Measurements from ENCODE around the gene ABCA7. TPM values are rescaled to one million over a fixed set of nuclear protein-coding genes. Genes with fewer than 3 reads are reported as not detected.

The ABCA7 gene, protein sequence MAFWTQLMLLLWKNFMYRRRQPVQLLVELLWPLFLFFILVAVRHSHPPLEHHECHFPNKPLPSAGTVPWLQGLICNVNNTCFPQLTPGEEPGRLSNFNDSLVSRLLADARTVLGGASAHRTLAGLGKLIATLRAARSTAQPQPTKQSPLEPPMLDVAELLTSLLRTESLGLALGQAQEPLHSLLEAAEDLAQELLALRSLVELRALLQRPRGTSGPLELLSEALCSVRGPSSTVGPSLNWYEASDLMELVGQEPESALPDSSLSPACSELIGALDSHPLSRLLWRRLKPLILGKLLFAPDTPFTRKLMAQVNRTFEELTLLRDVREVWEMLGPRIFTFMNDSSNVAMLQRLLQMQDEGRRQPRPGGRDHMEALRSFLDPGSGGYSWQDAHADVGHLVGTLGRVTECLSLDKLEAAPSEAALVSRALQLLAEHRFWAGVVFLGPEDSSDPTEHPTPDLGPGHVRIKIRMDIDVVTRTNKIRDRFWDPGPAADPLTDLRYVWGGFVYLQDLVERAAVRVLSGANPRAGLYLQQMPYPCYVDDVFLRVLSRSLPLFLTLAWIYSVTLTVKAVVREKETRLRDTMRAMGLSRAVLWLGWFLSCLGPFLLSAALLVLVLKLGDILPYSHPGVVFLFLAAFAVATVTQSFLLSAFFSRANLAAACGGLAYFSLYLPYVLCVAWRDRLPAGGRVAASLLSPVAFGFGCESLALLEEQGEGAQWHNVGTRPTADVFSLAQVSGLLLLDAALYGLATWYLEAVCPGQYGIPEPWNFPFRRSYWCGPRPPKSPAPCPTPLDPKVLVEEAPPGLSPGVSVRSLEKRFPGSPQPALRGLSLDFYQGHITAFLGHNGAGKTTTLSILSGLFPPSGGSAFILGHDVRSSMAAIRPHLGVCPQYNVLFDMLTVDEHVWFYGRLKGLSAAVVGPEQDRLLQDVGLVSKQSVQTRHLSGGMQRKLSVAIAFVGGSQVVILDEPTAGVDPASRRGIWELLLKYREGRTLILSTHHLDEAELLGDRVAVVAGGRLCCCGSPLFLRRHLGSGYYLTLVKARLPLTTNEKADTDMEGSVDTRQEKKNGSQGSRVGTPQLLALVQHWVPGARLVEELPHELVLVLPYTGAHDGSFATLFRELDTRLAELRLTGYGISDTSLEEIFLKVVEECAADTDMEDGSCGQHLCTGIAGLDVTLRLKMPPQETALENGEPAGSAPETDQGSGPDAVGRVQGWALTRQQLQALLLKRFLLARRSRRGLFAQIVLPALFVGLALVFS (N-terminal part only)
- total RNA-seq (ENCODE audit: unreplicated experiment), result 110 TPM
- long read RNA-seq, partial matches to known transcripts, result 8 of 10 reads
- long read RNA-seq, other reads (novel, unspliced or antisense), result 2 of 10 reads

DNA sequence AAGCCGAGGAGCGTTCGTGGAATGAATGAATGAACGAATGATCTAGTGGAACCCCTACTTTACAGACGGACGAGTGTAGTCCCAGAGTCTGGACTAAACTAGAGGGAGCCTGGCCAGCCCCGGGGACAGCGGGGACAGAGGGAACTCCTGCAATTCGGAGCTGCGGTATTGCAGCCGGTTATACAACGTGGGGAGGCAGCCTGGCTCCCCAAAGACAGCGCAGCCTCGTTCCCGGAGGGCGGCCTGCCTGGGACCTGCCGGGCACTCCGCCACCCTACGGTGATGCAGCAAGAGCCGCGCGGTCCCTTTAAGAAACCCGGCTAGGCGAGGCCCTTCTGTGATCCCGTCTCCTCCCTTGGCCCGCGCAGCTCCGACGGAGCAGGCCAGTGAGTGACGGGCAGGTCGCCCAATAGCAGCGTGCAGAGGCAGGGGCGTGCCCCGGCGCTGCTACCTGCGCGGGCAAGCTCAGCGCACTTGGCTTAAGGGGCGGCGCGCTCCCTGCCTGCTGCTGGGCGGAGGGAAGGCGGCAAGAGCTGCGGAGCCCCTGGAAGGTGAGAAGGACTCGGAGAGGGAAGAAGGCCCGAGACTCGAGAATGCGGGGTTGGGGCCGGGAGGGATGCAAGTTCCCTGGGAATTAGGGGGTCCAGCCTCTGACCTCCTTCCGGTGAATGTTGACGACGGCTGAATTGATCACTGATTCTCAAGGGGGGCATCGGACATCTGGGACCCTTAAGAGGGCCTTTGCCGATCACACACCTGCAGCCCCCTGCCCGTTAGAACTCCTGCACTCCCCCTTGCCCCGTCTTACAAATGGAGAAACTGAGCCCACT, at the start of gene ABCA7:
ABCA7 (plus strand) TSS at position 462 of the 830 bp plus-strand sequence. CDS start 1,255 bp downstream, outside the sequence.
- peak within 1 kb of the TSS; percentile 96 for H3K4me3 Mint-ChIP-seq (ENCODE audit: unreplicated experiment)
- no peaks in the 10 kb centered on the region for H3K36me3 Mint-ChIP-seq (ENCODE audit: unreplicated experiment)
- peak; percentile 100 for DNase-seq
- TF ChIP-seq, protein P1, sequence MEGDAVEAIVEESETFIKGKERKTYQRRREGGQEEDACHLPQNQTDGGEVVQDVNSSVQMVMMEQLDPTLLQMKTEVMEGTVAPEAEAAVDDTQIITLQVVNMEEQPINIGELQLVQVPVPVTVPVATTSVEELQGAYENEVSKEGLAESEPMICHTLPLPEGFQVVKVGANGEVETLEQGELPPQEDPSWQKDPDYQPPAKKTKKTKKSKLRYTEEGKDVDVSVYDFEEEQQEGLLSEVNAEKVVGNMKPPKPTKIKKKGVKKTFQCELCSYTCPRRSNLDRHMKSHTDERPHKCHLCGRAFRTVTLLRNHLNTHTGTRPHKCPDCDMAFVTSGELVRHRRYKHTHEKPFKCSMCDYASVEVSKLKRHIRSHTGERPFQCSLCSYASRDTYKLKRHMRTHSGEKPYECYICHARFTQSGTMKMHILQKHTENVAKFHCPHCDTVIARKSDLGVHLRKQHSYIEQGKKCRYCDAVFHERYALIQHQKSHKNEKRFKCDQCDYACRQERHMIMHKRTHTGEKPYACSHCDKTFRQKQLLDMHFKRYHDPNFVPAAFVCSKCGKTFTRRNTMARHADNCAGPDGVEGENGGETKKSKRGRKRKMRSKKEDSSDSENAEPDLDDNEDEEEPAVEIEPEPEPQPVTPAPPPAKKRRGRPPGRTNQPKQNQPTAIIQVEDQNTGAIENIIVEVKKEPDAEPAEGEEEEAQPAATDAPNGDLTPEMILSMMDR (IDR thresholded peaks at IDR 0.05; ENCODE audit: partially characterized antibody, unreplicated experiment), result no peak
- peaks cover 6% of the 10 kb centered on the region for H3K9me3 Mint-ChIP-seq (ENCODE audit: unreplicated experiment)
- H3K27me3 Mint-ChIP-seq (ENCODE audit: unreplicated experiment), result peaks cover 6% of the 10 kb centered on the region
- peak within 1 kb of the TSS; percentile 91 for H3K27ac Mint-ChIP-seq (ENCODE audit: unreplicated experiment)
- H3K4me1 Mint-ChIP-seq (ENCODE audit: low read depth, unreplicated experiment), result peaks cover 3% of the 10 kb centered on the region

DNA sequence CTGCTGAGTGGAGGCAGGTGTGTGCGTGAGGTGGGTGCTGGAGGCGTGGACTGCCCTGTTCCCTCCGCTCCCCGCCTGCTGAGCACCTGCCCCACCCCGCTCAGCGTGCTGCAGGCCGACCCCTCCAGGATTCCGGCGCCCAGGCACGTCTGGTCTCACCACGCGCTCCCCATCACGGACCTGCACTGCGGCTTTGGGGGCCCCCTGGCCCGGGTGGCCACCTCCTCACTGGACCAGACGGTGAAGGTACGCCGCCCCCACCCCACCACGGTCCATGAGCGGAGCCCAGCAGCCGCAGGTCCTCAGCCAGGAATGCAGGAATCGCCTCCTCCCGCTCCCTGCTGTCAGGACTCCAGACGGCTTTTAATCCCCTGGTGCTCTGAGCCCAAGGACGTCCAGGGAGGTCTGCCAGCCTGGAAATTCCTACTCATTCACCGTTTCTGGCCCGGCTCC, 49.8 kb upstream of the ABCA7 start:
- no peak for DNase-seq
- peaks cover 2% of the 10 kb centered on the region for H3K9me3 Mint-ChIP-seq (ENCODE audit: unreplicated experiment)
- no peak overlapping the region for H3K27ac Mint-ChIP-seq (ENCODE audit: unreplicated experiment)
- H3K36me3 Mint-ChIP-seq (ENCODE audit: unreplicated experiment), result no peaks in the 10 kb centered on the region
- no peaks in the 10 kb centered on the region for H3K4me1 Mint-ChIP-seq (ENCODE audit: low read depth, unreplicated experiment)
- H3K27me3 Mint-ChIP-seq (ENCODE audit: unreplicated experiment), result peaks cover 5% of the 10 kb centered on the region
- TF ChIP-seq, protein P1 (IDR thresholded peaks at IDR 0.05; ENCODE audit: partially characterized antibody, unreplicated experiment), result no peak
- H3K4me3 Mint-ChIP-seq (ENCODE audit: unreplicated experiment), result no peak overlapping the region

DNA sequence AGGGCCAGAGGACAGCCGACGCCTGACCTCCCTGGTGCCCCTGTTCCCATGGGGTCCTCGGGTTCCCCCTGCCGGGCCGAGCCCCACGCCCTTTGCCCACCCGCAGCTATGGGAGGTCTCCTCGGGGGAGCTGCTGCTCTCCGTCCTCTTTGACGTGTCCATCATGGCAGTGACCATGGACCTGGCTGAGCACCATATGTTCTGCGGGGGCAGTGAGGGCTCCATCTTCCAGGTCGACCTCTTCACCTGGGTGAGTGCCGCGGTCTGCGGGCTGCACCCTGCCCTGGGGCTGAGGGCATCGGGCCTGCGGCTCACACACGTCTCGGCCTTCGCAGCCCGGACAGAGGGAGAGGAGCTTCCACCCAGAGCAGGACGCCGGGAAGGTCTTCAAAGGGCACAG, 49.2 kb upstream of the ABCA7 start:
- no peak for DNase-seq
- Mint-ChIP-seq H3K9me3 (ENCODE audit: unreplicated experiment) (peaks cover 2% of the 10 kb centered on the region), H3K27me3 (ENCODE audit: unreplicated experiment) (peaks cover 4% of the 10 kb centered on the region), H3K27ac (ENCODE audit: unreplicated experiment) (no peak overlapping the region), H3K36me3 (ENCODE audit: unreplicated experiment) (no peaks in the 10 kb centered on the region), H3K4me3 (ENCODE audit: unreplicated experiment) (no peak overlapping the region), H3K4me1 (ENCODE audit: low read depth, unreplicated experiment) (no peaks in the 10 kb centered on the region)
- TF ChIP-seq, protein P1 (IDR thresholded peaks at IDR 0.05; ENCODE audit: partially characterized antibody, unreplicated experiment), result no peak

DNA sequence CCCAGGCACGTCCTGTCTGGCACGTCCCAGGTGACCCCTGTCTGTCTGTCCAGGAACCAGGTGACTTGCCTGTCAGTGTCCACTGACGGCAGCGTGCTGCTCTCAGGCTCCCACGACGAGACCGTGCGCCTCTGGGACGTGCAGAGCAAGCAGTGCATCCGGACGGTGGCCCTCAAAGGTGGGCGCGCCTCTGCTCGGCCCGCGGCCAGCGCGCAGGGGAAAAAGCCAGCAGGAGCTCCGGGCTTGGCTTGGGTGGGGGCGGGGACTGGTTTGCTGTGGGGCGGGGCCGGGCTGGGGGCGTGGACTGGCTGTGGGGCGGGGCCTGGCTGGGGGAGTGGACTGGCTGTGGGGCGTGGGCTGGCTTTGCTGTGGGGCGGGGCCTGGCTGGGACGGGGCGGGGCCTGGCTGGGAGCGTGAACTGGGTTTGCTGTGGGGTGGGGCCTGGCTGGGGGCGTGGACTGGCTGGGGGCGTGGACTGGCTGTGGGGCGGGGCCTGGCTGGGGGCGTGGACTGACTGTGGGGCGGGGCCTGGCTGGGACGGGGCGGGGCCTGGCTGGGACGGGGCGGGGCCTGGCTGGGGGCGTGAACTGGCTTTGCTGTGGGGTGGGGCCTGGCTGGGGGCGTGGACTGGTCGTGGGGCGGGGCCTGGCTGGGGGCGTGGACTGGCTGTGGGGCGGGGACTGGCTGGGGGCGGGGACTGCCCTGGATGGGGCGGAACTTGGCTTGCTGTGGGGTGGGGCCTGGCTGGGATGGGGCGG, 48.6 kb upstream of the ABCA7 start:
- H3K36me3 Mint-ChIP-seq (ENCODE audit: unreplicated experiment), result no peaks in the 10 kb centered on the region
- peaks cover 4% of the 10 kb centered on the region for H3K27me3 Mint-ChIP-seq (ENCODE audit: unreplicated experiment)
- H3K4me3 Mint-ChIP-seq (ENCODE audit: unreplicated experiment), result no peak overlapping the region
- TF ChIP-seq, protein P1 (IDR thresholded peaks at IDR 0.05; ENCODE audit: partially characterized antibody, unreplicated experiment), result no peak
- H3K4me1 Mint-ChIP-seq (ENCODE audit: low read depth, unreplicated experiment), result no peaks in the 10 kb centered on the region
- H3K9me3 Mint-ChIP-seq (ENCODE audit: unreplicated experiment), result peaks cover 2% of the 10 kb centered on the region
- peak; percentile 66 for DNase-seq
- no peak overlapping the region for H3K27ac Mint-ChIP-seq (ENCODE audit: unreplicated experiment)
